Panc1 (cell line): ENCODE measurements around the gene DNAJC27. TPM values are rescaled to one million over a fixed set of nuclear protein-coding genes. Genes with fewer than 3 reads are reported as not detected.

Source experiments
- ATAC-seq: fragments of 200-7000 bp; cut with Tn5 transposase; 2 replicates; pipeline ENCODE4 v1.9.1; 2020; ENCODE audit warnings: mild to moderate bottlenecking, moderate library complexity
- BruUV-seq: library from RNA; stranded (reverse); fragments of 400-500 nt; replicated peaks from 2 replicates; lab custom pipeline; 2021; lab: Mats Ljungman, UMichigan
- CTCF ChIA-PET: fragments of 300-600 bp; sonication (Branson Sonifier 250); formaldehyde crosslinking; loops from one replicate; lab custom pipeline; 2022; ENCODE audit warnings: antibody characterized with exemption; lab: Charles Lee
- POLR2A ChIA-PET: fragments of 300-600 bp; sonication (Branson Sonifier 250); formaldehyde crosslinking; loops from one replicate; lab custom pipeline; 2022; ENCODE audit warnings: antibody characterized with exemption; lab: Charles Lee
- DNase-seq: peaks from one replicate; pipeline ENCODE4 v3.0.0-alpha.2; 2010; ENCODE audit warnings: low read depth, low spot score
- H3K27ac ChIP-seq: 2 replicates; pipeline ENCODE4 v1.5.1; 2011; ENCODE audit warnings: mild to moderate bottlenecking, low read length, inconsistent platforms
- H3K27me3 ChIP-seq: fragments of 200-500 bp; sonication (Bioruptor generic); 2 replicates; pipeline ENCODE4 v1.6.0; 2014; ENCODE audit warnings: low read length, inconsistent platforms; ENCODE audit not compliant: control insufficient read depth, insufficient read depth
- H3K36me3 ChIP-seq: fragments of 200-500 bp; sonication (Bioruptor generic); 2 replicates; pipeline ENCODE4 v1.5.1; 2014; ENCODE audit warnings: inconsistent platforms, mild to moderate bottlenecking, low read length, moderate library complexity; ENCODE audit not compliant: control insufficient read depth, insufficient read depth
- H3K4me1 ChIP-seq: 2 replicates; pipeline ENCODE4 v1.5.1; 2011; ENCODE audit warnings: inconsistent platforms, mild to moderate bottlenecking, low read length, moderate library complexity; ENCODE audit not compliant: control insufficient read depth, insufficient read depth
- H3K4me3 ChIP-seq, 2 experiments: 2 replicates each; pipeline ENCODE4 v1.5.1; 2011 to 2012; ENCODE audit warnings: low read depth in 2 of 2, low read length in 2 of 2, mild to moderate bottlenecking in 2 of 2, inconsistent platforms in 1 of 2, moderate library complexity in 1 of 2
- H3K9me3 ChIP-seq: fragments of 200-500 bp; sonication (Bioruptor generic); 2 replicates; pipeline ENCODE4 v1.5.1; 2014; ENCODE audit warnings: low read depth, mild to moderate bottlenecking, inconsistent platforms, low read length, moderate library complexity; ENCODE audit not compliant: control insufficient read depth, insufficient read depth
- CTCF ChIP-seq: fragments of 450-650 bp; IDR thresholded peaks from 2 replicates; pipeline ENCODE4 v1.5.1; 2017; ENCODE audit warnings: mild to moderate bottlenecking
- POLR2AphosphoS5 ChIP-seq: IDR thresholded peaks from 2 replicates; pipeline ENCODE4 v1.6.1; 2012; ENCODE audit warnings: mild to moderate bottlenecking, low read depth, low read length, moderate library complexity
- REST ChIP-seq, 2 experiments: IDR thresholded peaks; 2 replicates each; pipeline ENCODE4 v1.6.1; 2011 to 2012; ENCODE audit warnings: low read depth in 2 of 2, control low read depth in 1 of 2, low read length in 1 of 2, mild to moderate bottlenecking in 1 of 2, moderate library complexity in 1 of 2; ENCODE audit not compliant: insufficient read depth in 1 of 2
- SIN3A ChIP-seq: IDR thresholded peaks from 2 replicates; pipeline ENCODE4 v1.6.1; 2012; ENCODE audit warnings: low read depth, mild to moderate bottlenecking, low read length, moderate library complexity, borderline replicate concordance; ENCODE audit not compliant: insufficient read depth
- TCF7L2 ChIP-seq: IDR thresholded peaks from 2 replicates; pipeline ENCODE4 v1.6.1; 2011; ENCODE audit warnings: mild to moderate bottlenecking, low read depth, low read length, inconsistent platforms
- in situ Hi-C: cut with HindIII; loops from 2 replicates; pipeline ENCODE4 v1.10.0; 2016; ENCODE audit warnings: low sequenced_read_pairs, low pct_unique_long_range_greater_than_20kb
- intact Hi-C: fragments of 100-400 bp; cut with micrococcal nuclease; formaldehyde crosslinking; loops from one replicate; pipeline ENCODE4 v1.10.0; 2022; ENCODE audit not compliant: unreplicated experiment
- total RNA-seq: library from RNA; stranded (reverse); gene quantifications from one replicate; pipeline ENCODE4 v1.2.1, GENCODE V29; 2021; ENCODE audit not compliant: unreplicated experiment

Gene DNAJC27
- total RNA-seq, 1 experiment from 2014 or later = 4.9 TPM

GRCh38 chr2:24919506-24920097 is 52.2 kb downstream of the DNAJC27 start:
- ChIA-PET POLR2A (no interaction called here), CTCF (interaction anchor here (0.6 kb wide), 1 partner anchor 163 kb away, joined by 3 read pairs; no protein-coding TSS in a partner anchor)
- H3K27me3 ChIP-seq = no peaks in the 10 kb centered on the region
- ATAC-seq = peak; percentile 55
- no peak for DNase-seq
- H3K4me1 ChIP-seq = 0 out of 2 replicates have a peak, but pooled peaks cover 3% of the 10 kb centered on the region
- intact Hi-C loops = no loop called here
- TF ChIP-seq SIN3A = no peak
- no peak for TF ChIP-seq TCF7L2
- no peaks in the 10 kb centered on the region for H3K36me3 ChIP-seq
- H3K27ac ChIP-seq = peak overlapping the region; percentile 72; the same call in 1 of the 2 replicates
- no TSS peak for BruUV-seq
- H3K4me3 ChIP-seq = peak overlapping the region; percentile 59 to 62
- in situ Hi-C loops = no loop called here
- H3K9me3 ChIP-seq = no peaks in the 10 kb centered on the region

- 0 out of 2 replicates have a peak, but pooled peaks cover 3% of the 10 kb centered on the region for H3K4me1 ChIP-seq
- DNase-seq (no peak), ATAC-seq (peak; percentile 6; the same call in 1 of the 2 replicates)
- intact Hi-C loops (no loop called here), in situ Hi-C loops (no loop called here)
- TF ChIP-seq TCF7L2 (no peak), REST (IDR thresholded peaks at IDR 0.05; ENCODE audit: insufficient read depth in 1 of 2, low read depth in 2 of 2, low read length in 1 of 2) (no peak), SIN3A (no peak), CTCF (no peak), POLR2AphosphoS5 (no peak)
- H3K4me3 ChIP-seq = peak overlapping the region; percentile 59 to 62
- no peaks in the 10 kb centered on the region for H3K27me3 ChIP-seq
- no peaks in the 10 kb centered on the region for H3K9me3 ChIP-seq
- TSS peak; percentile 62 for BruUV-seq
- POLR2A ChIA-PET = no interaction called here
- no peaks in the 10 kb centered on the region for H3K36me3 ChIP-seq
- CTCF ChIA-PET = interaction anchor here (0.6 kb wide), 1 partner anchor 164 kb away, joined by 3 read pairs; no protein-coding TSS in a partner anchor
- H3K27ac ChIP-seq = peak overlapping the region; percentile 72; the same call in 1 of the 2 replicates
These were observed 52.7 kb downstream of the DNAJC27 start for GRCh38 chr2:24919037-24919505.
